Hepatocyte (in vitro differentiated cells): ENCODE measurements around the gene DELE1. TPM values are rescaled to one million over a fixed set of nuclear protein-coding genes. Genes with fewer than 3 reads are reported as not detected.

Source experiments
- DNase-seq: peaks from one replicate; pipeline ENCODE4 v3.0.0-alpha.2; 2016; ENCODE audit warnings: low spot score
- H2AFZ ChIP-seq: fragments of 200-600 bp; sonication (generic); 2 replicates; pipeline ENCODE4 v1.6.0; 2016; ENCODE audit warnings: antibody characterized with exemption, mild to moderate bottlenecking
- H3K27ac ChIP-seq: fragments of 200-600 bp; sonication (generic); 2 replicates; pipeline ENCODE4 v1.5.1; 2016; ENCODE audit warnings: mild to moderate bottlenecking
- H3K27me3 ChIP-seq: fragments of 200-600 bp; sonication (generic); 2 replicates; pipeline ENCODE4 v1.6.1; 2016
- H3K36me3 ChIP-seq: fragments of 200-600 bp; sonication (generic); replicated peaks from 2 replicates; pipeline ENCODE4 v1.5.1; 2016; ENCODE audit warnings: low read depth; ENCODE audit not compliant: insufficient read depth
- H3K4me1 ChIP-seq: fragments of 200-600 bp; sonication (generic); 2 replicates; pipeline ENCODE4 v1.5.1; 2016; ENCODE audit warnings: mild to moderate bottlenecking, moderate library complexity; ENCODE audit not compliant: insufficient read depth
- H3K4me2 ChIP-seq: fragments of 200-600 bp; sonication (generic); 2 replicates; pipeline ENCODE4 v1.6.0; 2016
- H3K4me3 ChIP-seq: fragments of 200-600 bp; sonication (generic); 2 replicates; pipeline ENCODE4 v1.5.1; 2016; ENCODE audit warnings: mild to moderate bottlenecking
- H3K79me2 ChIP-seq: fragments of 200-600 bp; sonication (generic); 2 replicates; pipeline ENCODE4 v1.6.0; 2017; ENCODE audit warnings: mild to moderate bottlenecking
- H3K9me2 ChIP-seq: fragments of 200-600 bp; sonication (generic); replicated peaks from 2 replicates; pipeline ENCODE4 v1.6.0; 2017; ENCODE audit warnings: mild to moderate bottlenecking; ENCODE audit not compliant: insufficient read depth
- H3K9me3 ChIP-seq: fragments of 200-600 bp; sonication (generic); 2 replicates; pipeline ENCODE4 v1.5.1; 2016; ENCODE audit warnings: low read depth, mild to moderate bottlenecking
- H4K20me1 ChIP-seq: fragments of 200-600 bp; sonication (generic); 2 replicates; pipeline ENCODE4 v1.6.0; 2016; ENCODE audit warnings: mild to moderate bottlenecking; ENCODE audit not compliant: insufficient read depth, poor library complexity, severe bottlenecking
- EZH2 ChIP-seq: fragments of 200-600 bp; sonication (generic); IDR thresholded peaks from 2 replicates; pipeline ENCODE4 v1.6.1; 2016; ENCODE audit warnings: antibody characterized with exemption, mild to moderate bottlenecking, borderline replicate concordance
- EZH2phosphoT487 ChIP-seq: fragments of 200-600 bp; sonication (generic); IDR thresholded peaks from one replicate; pipeline ENCODE4 v1.6.1; 2018; ENCODE audit warnings: antibody characterized with exemption, mild to moderate bottlenecking, low read depth, moderate library complexity; ENCODE audit not compliant: unreplicated experiment, severe bottlenecking
- WGBS: methylation state at CpG from one replicate; pipeline ENCODE4 v1.1.6; 2016; ENCODE audit warnings: low lambda C conversion rate; ENCODE audit errors: missing lambda C conversion rate; 5-methylcytosine and 5-hydroxymethylcytosine counted together
- polyA plus RNA-seq: library from polyadenylated mRNA; unstranded; fragments of >200 nt; fragmentation: Nextera tagmentation; extraction: Ambion mirVana; gene quantifications from 2 replicates; pipeline ENCODE4 v1.2.1, GENCODE V29; 2016
- total RNA-seq: library from RNA; depleted of rRNA; stranded (reverse); fragments of >200 nt; gene quantifications from 2 replicates; pipeline ENCODE4 v1.2.3, GENCODE V29; 2014
- TF ChIP-seq, protein P1 (sequence below): fragments of 200-600 bp; sonication (generic); IDR thresholded peaks from 2 replicates; pipeline ENCODE4 v1.5.1; 2016; ENCODE audit warnings: antibody characterized with exemption, mild to moderate bottlenecking; ENCODE audit not compliant: poor library complexity

DELE1 gene
- total and polyA plus RNA-seq, 2 experiments from 2014 or later, result 32.6 to 62.0 TPM

GRCh38 chr5:141958546-141959172 is 35.0 kb downstream of the DELE1 start:
- no peak overlapping the region for H3K4me3 ChIP-seq
- H3K9me2 ChIP-seq, result no peaks in the 10 kb centered on the region
- H3K27me3 ChIP-seq, result no peaks in the 10 kb centered on the region
- H3K4me2 ChIP-seq, result no peak overlapping the region
- DNase-seq, result no peak
- H3K79me2 ChIP-seq, result no peaks in the 10 kb centered on the region
- no peaks in the 10 kb centered on the region for H4K20me1 ChIP-seq
- TF ChIP-seq EZH2phosphoT487 (no peak), EZH2 (no peak)
- TF ChIP-seq, protein P1, sequence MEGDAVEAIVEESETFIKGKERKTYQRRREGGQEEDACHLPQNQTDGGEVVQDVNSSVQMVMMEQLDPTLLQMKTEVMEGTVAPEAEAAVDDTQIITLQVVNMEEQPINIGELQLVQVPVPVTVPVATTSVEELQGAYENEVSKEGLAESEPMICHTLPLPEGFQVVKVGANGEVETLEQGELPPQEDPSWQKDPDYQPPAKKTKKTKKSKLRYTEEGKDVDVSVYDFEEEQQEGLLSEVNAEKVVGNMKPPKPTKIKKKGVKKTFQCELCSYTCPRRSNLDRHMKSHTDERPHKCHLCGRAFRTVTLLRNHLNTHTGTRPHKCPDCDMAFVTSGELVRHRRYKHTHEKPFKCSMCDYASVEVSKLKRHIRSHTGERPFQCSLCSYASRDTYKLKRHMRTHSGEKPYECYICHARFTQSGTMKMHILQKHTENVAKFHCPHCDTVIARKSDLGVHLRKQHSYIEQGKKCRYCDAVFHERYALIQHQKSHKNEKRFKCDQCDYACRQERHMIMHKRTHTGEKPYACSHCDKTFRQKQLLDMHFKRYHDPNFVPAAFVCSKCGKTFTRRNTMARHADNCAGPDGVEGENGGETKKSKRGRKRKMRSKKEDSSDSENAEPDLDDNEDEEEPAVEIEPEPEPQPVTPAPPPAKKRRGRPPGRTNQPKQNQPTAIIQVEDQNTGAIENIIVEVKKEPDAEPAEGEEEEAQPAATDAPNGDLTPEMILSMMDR, result no peak
- H3K4me1 ChIP-seq, result no peaks in the 10 kb centered on the region
- no peak overlapping the region for H3K27ac ChIP-seq
- no peaks in the 10 kb centered on the region for H3K36me3 ChIP-seq
- H3K9me3 ChIP-seq, result no peaks in the 10 kb centered on the region
- 74% methylated on average over 8 of the region's 8 CpGs for WGBS
- H2AFZ ChIP-seq, result no peak overlapping the region

DNA sequence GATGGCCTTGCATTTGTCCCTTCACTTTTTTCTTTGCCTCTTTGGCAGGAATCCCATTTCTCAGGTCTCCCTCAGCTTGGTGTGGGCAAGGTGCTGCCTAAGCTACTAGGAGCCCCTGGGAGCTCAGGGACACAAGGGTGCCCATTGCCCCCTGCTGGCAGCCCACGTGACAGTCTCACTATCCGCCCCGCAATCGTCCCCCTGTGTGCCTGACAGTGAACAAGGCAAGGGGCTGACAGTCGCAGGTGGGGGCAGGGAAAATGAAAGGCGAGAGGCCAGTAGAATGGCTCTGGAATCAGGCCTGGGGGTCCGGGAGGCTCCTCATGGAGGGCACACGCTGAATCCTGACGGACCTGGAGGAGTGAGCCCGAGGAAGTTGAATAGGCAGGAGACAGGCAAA is 36.3 kb downstream of the DELE1 start:
- TF ChIP-seq, protein P1, result peak; percentile 17
- no peak for TF ChIP-seq EZH2phosphoT487
- peak; percentile 27 for DNase-seq
- no peak overlapping the region for H2AFZ ChIP-seq
- H3K79me2 ChIP-seq, result no peaks in the 10 kb centered on the region
- no peaks in the 10 kb centered on the region for H3K4me1 ChIP-seq
- no peaks in the 10 kb centered on the region for H3K27me3 ChIP-seq
- 57% methylated on average over 10 of the region's 10 CpGs for WGBS
- no peaks in the 10 kb centered on the region for H3K9me3 ChIP-seq
- H4K20me1 ChIP-seq, result no peaks in the 10 kb centered on the region
- H3K9me2 ChIP-seq, result no peaks in the 10 kb centered on the region
- no peak overlapping the region for H3K4me2 ChIP-seq
- H3K36me3 ChIP-seq, result no peaks in the 10 kb centered on the region
- no peak overlapping the region for H3K27ac ChIP-seq
- H3K4me3 ChIP-seq, result no peak overlapping the region

DNA sequence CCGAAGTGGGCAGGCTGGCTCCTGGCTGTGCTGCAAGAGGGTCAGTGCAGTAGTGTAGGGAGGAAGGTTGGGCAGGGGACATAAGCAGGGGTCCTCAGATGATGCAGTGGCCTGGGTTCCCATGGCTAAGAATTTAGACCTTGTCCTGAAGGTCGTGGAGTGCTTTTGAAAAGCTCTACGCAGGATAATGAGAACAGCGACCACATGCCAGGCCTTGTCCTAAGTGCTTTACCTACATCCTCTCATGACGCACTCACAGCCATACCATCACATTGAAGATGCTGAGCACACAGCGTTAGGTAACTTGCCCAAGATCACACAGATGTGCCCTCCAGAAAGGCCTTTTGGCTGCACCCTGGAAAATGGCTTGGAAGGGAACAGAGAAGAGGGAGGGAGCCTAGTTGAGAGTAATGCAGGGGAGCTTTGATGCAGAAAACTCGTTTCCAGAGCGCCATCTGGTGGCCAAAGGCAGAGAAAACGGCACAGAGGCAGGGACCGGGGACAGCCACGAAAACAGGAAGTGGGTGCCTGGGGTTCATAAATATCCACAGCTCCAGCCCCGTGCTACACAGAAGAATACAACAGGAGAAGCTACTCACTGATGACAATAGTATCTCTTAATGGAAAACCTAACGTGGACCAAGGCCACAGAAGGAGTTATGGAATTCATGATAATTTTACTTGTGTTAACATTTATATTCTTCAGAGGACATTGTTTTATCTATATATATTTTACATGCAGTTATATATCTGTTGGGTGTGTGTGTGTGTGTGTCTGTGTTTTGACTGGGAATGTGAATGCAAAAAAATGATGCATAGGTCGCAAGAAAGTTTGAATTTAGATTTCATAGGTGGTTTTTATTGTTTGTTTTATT is 37.0 kb downstream of the DELE1 start:
- TF ChIP-seq, protein P1, result peak; percentile 96
- no peak for TF ChIP-seq EZH2
- Histone ChIP-seq H2AFZ (peak overlapping the region; percentile 93), H3K79me2 (no peaks in the 10 kb centered on the region), H3K4me2 (peak overlapping the region; percentile 63), H3K4me3 (no peak overlapping the region), H3K27ac (no peak overlapping the region), H3K27me3 (no peaks in the 10 kb centered on the region), H3K4me1 (no peaks in the 10 kb centered on the region), H3K9me2 (no peaks in the 10 kb centered on the region), H4K20me1 (no peaks in the 10 kb centered on the region), H3K9me3 (no peaks in the 10 kb centered on the region), H3K36me3 (no peaks in the 10 kb centered on the region)
- whole genome bisulfite sequencing, result 33% methylated on average over 14 of the region's 14 CpGs
- DNase-seq, result peak; percentile 92
